ENCODE results near the gene LIN37.
A peak's percentile ranks its signal among the peaks of the same experiment; 100 is the strongest.
"Not testable (repeated sequence)": the region's sequence is repeated elsewhere in the genome, so short reads cannot be mapped to it uniquely, and the experiment has no call there.

The LIN37 gene

DNA sequence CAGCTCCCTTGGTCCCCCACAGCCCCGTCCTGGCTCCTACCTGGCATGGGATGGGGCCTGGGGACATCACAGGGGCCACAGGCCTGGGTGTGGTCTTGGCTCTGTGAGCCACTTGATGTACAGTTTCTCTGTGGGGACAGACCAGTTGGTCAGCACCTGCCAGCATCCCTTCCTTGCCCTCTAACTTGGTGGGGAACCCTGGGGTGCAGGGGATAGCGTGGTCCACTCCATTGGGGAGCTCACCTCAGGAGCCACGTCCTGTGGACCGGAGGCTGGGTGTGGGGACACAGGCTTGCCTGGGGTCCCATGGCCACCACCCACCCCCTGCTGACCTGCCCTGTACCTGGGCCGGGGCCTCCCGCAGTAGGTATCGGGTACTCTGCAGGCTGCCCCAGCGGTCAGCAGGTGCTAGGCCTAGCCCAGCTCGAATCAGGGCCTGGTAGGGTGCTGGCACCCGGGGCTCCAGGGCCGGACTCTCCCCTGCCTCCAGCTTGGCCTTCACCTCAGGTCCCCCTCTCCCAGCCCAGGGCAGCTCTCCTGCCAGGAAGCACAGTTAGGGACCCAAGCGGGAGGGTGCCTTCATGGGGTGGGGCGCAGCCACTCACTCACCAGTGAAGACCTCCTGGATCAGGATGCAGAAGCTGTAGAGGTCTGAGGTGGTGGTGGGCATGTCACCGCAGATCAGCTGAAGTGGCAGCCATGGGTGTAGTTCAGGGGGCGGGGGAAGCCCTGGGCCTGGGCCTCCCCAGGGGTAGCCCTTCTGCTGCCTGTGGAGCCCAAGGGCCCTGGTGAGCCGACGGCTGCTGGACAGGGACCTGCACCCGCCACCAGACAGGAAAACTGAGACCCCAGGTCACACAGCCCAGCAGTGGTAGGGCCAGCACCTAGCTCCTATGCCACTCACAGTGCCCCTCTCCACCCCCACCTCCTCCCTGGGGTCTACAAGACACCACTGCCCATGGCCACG is 41.9 kb downstream of the LIN37 start:
- no peak for DNase-seq (ENCODE audit: low spot score)

DNA sequence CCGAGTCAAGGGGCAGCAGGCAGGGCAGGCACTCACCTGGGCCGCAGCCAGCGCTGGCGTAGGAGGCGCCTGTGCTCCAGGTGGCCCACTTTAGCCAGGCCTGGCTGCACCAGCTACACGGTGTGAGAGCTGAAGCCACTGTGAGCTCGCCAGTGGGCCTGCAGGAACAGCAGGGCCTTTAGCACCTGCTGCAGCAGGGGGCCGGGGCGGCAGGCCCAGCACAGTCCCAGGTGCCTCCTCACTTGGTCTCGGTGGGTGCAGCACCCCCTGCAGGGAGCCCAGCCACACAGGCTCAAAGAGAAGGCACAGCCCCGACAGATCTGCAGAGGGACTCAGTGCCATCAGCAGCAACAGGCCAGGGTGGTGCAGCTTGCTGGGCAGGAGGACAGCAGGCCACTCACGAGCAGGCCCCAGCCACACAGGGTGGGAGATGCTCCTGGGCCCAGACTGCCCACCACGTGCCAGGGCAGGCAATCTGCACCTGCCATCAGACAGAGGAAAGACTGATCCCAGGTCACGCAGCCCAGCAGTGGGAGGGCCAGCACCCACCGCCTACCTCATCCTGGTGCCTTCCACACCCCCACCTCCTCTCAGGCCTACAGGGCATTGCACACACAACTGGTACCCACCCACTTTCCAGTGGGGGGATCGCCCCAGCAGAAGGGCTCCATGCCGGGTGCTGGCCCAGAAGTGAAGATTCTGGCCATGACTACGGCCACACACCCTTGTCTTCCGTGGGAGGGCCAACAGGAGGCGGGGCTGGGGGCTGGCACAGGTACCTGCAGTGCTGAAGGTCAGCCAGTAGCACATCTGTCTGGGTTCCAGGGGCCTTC is 42.8 kb downstream of the LIN37 start:
- peak; percentile 55 for DNase-seq (ENCODE audit: low spot score)

GRCh38 chr19:35791814-35792279 is 43.5 kb downstream of the LIN37 start:
- no peak for DNase-seq (ENCODE audit: low spot score)

- no peak for DNase-seq (ENCODE audit: low spot score)
These were observed 43.9 kb downstream of the LIN37 start for GRCh38 chr19:35792312-35792711.

GRCh38 chr19:35792888-35793287 is 44.5 kb downstream of the LIN37 start:
- DNase-seq (ENCODE audit: low spot score): no peak

GRCh38 chr19:35793381-35794165 is 45.2 kb downstream of the LIN37 start:
- no peak for DNase-seq (ENCODE audit: low spot score)

GRCh38 chr19:35795564-35795963 is 47.2 kb downstream of the LIN37 start:
- DNase-seq (ENCODE audit: low spot score): not testable (repeated sequence)

DNA sequence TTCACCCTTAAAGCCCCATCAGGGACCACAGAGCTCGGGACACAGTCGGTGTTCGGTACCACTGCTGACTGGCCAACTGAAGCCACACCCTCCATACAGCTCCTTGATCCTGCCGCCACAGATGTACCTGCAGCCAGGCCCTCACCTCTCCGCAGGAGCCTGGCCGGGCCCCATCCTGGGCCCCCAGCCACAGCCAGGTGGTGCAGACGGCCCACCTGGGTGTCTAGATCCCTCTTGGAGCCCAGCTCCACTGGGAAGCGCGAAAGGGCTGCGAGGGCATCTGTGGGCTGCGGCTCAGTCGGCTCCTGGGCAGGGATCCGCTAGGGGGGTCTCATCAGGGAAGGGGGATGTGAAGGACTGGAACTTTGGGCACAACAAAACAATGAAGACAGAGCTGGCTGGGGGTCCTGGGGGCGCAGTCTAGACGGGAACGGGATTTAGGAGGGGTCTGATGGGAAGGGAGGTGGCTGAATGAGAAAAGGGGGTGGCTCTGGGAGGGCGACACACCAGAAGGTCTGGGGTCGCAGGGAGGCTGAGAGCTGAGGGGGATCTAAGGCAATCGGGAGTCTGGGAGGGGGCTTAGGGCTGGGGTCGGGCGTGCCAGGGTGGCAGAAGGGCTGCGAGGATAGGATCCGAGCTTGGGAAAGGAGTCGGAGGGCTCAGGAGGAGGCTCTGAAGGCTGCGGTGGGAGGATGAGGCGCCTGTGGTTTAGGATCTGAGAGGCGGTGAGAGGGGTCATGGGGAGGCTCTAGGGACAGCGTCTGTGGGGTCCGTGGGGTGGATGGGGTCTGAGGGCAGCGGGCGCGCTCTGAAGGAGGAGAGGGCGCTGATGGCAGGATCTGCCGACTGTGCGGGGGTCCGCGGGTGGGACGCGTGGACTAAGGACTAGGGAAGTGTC is 48.5 kb downstream of the LIN37 start:
- no peak for DNase-seq (ENCODE audit: low spot score)

- no peak for DNase-seq (ENCODE audit: low spot score)
These were observed 49.3 kb downstream of the LIN37 start for GRCh38 chr19:35797663-35798062.

DNA sequence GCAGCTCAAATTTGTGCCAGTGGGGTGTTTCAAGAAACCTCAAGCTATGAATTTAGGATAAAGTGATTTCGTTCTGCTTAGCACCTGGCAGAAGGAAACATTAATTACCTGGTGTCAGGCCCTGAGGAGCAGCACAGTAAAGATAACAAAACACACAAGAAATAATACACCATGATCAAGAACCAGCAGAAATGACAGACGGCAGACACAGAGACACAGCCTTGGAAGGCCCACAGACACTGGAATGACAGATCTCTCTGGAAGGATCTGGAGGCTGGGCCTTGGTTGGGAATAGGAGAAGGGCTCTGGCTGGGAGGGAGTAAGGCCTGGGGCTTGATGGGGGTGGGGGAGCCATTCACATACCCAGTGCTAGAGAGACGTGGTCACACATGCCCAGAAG is 53.5 kb downstream of the LIN37 start:
- DNase-seq (ENCODE audit: low spot score): no peak
